Gastrocnemius medialis (tissue), 4 donors: ENCODE measurements around the gene CTNNBL1.

Source experiments
- CTCF ChIP-seq, 5 experiments: fragments of 450-650 bp in 3 of 5; fragments of 200-600 bp in 2 of 5; sonication (generic) in 2 of 5; IDR thresholded peaks in 4 of 5; conservative IDR thresholded peaks in 1 of 5; 1 replicate in 4 of 5; 2 replicates in 1 of 5; pipeline ENCODE4 v1.5.1; 2016 to 2019; ENCODE audit warnings: antibody characterized with exemption in 5 of 5, mild to moderate bottlenecking in 3 of 5, moderate library complexity in 3 of 5
- POLR2A ChIP-seq, 2 donors: fragments of 450-650 bp; IDR thresholded peaks; one replicate each; pipeline ENCODE4 v1.6.1; 2017; ENCODE audit warnings: antibody characterized with exemption in 2 of 2, mild to moderate bottlenecking in 2 of 2, moderate library complexity in 2 of 2

- TF ChIP-seq CTCF (IDR thresholded peaks at IDR 0.05 in 4 of 5, conservative IDR thresholded peaks at IDR 0.05 in 1 of 5) (no peak), POLR2A (IDR thresholded peaks at IDR 0.05) (no peak)
These were observed 223.6 kb downstream of the CTNNBL1 start for GRCh38 chr20:37917461-37917860.
